ENCODE data around the gene KLRG1. TPM values are rescaled to one million over a fixed set of nuclear protein-coding genes. Genes with fewer than 3 reads are reported as not detected.

KLRG1 gene
- total and polyA plus RNA-seq, 7 experiments from 2014 or later = 2.8 to 43.8 (median 18.0) TPM

Other genes with a start within 250 kb of the KLRG1 start
- not detected for gene A2ML1, start 166.9 kb upstream of the KLRG1 start, total RNA-seq
- not detected for gene A2ML1, start 166.9 kb upstream of the KLRG1 start, polyA plus RNA-seq
- 10 to 100 TPM; 15.4 to 55.0 (median 45.6) TPM for gene PHC1, start 75.0 kb upstream of the KLRG1 start, total RNA-seq
- gene PHC1, start 75.0 kb upstream of the KLRG1 start, polyA plus RNA-seq = 10 to 100 TPM; 19.5 to 23.6 TPM
- 100 to 1,000 TPM; 123 to 195 (median 176) TPM for gene M6PR, start 39.9 kb upstream of the KLRG1 start, total RNA-seq
- 100 to 1,000 TPM; 239 to 248 TPM for gene M6PR, start 39.9 kb upstream of the KLRG1 start, polyA plus RNA-seq
- 1 to 10 TPM in 2 of 5 experiments, under 1 TPM in 1, not detected in 2; 0.12 to 4.9 (median 3.0) TPM for gene A2M, start 126.4 kb downstream of the KLRG1 start, total RNA-seq
- under 1 TPM in 1 of 2 donors, not detected in 1; 0.08 TPM for gene A2M, start 126.4 kb downstream of the KLRG1 start, polyA plus RNA-seq
- gene PZP, start 218.8 kb downstream of the KLRG1 start, total RNA-seq = not detected
- not detected for gene PZP, start 218.8 kb downstream of the KLRG1 start, polyA plus RNA-seq

All from naive thymus-derived CD4-positive, alpha-beta T cell (primary cell).